Activated T-helper 1 cell treated with anti-CD3 and anti-CD28 coated beads, Interleukin-2, amount 50 U/mL, for 16 hours (primary cell): ENCODE data around the gene SPATA20.

Experiments
- DNase-seq, 2 donors: peaks; one replicate each; pipeline ENCODE4 v3.0.0-alpha.2; 2020; ENCODE audit warnings: low read depth in 1 of 2, low spot score in 1 of 2

Gene SPATA20

DNA sequence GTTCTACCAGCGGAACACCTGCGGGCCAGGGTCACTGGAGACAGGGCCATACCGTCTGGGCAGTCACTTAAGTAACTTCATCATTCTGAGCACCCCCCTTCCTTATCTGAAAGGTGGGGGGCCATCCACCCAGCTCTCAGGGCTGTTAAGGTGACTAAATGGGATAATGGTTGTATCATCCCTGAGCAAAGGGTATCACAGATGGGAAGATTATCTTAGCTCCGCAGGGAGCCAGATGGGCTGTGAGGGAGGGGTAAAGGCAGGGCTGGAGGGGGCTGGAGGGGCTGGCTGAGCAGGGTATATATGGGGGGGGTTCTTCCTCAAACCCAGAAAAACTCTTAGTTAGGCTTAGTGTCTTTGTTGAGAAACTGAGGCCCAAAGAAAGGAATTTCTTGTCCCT is 10.7 kb downstream of the SPATA20 start:
- no peak for DNase-seq

DNA sequence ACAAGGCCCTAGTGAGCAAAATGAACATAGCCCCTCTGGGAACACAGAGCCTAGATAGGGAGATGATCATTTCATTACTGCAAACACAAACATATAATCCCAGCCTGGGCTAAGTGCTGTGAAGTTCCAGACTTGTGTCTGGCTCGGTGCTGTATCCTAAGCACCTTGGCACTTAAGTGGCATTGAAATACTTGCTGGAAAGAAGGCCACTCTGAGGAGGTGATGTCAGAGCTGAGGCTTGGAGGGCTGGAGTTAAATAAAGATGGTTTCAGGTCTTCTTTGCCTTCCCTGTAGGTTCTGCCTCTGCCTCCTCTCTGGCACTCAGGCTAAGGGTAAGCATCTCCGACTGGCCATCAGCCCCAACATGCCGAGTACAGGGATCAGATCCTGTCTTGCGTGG is 11.1 kb downstream of the SPATA20 start:
- no peak for DNase-seq

DNA sequence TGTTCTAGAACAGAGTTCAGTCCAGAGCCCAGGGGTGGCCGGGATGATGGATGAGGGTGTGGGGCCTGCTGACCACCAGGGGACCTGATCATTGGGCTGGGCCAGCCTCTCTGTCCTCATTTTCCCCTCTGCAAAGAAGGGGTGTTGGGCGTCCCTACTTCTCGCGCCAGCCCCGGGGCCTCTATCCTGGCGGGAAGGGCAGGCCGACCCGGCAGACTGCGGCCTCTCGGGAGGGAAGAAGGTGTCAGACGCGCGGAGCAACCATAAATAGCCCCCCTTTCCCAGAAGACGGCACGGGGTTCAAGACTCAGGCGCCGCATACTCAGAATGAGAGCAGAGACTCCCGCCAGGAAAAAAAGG is 11.6 kb downstream of the SPATA20 start:
- no peak for DNase-seq

DNA sequence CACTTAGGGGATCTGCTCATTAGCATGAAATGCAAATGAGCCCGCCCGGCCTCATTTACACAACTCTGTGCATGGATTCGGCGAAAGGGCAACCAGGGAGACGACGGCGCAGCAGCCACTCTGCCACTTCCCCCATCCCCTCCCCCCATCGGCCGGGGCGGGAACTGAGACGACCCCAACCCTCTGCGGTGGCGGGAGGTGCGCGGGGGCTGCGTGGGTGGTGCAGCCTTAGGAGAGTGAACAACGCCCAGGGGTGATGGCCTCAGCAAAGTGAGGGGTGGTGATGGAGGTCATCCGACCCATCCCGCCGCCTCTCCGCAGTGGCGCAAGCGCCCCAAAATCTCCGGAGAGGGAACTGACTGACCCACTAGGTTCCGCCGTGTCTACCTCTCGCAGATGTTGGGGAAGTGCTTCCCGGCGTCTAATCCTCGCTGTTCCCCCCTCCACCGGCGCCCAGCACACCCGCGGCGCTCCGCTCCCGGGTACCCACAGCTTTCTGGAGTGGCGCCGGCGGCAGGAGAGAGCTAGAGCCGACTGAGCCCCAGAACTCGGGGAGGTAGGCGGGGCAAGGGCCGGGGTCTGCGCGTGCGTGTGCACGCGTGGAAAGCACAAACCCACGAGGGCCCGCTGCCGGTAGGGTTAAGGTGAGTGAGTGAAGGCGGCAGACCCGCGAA is 12.1 kb downstream of the SPATA20 start:
- no peak for DNase-seq

DNA sequence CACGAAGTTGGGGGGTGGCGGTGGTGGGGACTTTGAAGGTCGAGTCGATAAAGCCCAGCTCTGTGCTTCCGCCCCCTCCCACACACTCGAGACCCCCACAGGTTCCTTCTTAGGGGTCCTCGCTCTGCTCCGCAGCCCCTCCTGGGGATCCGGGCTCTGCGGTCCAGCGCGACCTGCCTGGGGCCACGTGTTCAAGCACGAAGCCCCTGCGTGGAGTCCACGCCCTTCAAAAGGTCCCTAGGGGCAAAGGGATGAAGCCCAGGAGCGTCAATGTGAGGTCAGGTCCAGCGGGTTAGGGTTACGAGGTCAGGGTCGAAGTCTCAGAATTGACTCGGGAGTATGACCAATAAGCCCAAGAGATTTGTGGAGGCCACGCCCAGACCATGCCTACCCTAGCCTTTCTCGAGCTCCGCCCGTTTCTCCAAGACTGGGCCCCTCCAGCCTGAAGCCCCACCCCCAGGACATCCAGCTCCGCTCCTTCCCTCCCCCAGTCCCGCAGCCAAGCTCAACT is 12.8 kb downstream of the SPATA20 start:
- no peak for DNase-seq

DNA sequence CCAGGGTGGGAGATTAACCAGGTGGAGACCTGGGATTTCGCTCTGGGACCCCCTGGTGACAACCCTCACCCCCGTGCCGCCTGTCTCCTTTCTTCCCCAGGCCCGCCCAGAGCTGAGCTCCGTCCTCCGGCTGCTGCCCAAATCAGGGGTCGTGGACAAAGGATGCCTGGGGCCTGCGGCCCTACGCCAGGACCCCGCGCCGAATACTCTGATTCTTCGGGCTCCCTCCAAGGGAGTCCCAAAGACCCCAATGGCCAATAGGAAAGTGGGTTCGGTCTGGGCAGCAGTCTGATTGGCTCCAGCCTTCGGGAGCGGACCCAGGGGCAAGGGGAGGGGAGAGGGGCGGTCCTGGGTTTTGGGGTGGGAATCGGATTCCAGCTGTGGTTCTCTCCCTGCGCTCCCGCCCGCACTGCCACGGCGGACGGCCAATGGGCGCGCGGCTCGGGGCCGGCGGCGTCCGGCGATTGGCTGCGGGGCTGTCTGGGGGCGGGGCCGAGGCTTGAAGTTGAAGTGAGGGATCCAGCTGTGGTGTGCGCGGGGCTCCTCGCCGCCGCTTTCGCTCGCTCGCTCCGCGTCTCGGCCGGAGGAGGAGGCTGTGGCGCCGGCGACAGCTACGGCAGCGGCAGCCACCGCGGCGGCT is 13.3 kb downstream of the SPATA20 start, which contains the start of gene CACNA1G:
Gene CACNA1G, plus strand, starts transcription at position 531 of the 640 bp plus-strand sequence. CDS start 745 bp downstream, outside the sequence.
- DNase-seq, result peak; percentile 73 to 78

DNA sequence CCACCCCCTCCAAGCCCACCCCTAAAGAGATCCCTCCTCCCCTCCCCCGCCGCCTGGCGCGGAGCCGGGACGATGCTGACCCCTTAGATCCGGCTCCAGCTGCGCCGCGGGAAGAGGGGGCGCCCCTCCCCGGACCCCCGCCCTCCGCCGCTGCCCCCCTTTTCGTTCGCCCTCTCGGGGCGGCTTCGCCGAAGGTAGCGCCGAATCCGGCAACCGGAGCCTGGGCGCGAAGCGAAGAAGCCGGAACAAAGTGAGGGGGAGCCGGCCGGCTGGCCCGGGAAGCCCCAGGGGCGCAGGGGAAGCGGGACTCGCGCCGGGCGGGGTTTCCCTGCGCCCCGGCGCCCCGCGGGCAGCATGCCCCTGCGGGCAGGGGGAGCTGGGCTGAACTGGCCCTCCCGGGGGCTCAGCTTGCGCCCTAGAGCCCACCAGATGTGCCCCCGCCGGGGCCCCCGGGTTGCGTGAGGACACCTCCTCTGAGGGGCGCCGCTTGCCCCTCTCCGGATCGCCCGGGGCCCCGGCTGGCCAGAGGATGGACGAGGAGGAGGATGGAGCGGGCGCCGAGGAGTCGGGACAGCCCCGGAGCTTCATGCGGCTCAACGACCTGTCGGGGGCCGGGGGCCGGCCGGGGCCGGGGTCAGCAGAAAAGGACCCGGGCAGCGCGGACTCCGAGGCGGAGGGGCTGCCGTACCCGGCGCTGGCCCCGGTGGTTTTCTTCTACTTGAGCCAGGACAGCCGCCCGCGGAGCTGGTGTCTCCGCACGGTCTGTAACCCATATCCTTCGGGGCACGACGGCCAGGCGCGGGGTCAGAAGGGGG is 14.2 kb downstream of the SPATA20 start:
- no peak for DNase-seq

DNA sequence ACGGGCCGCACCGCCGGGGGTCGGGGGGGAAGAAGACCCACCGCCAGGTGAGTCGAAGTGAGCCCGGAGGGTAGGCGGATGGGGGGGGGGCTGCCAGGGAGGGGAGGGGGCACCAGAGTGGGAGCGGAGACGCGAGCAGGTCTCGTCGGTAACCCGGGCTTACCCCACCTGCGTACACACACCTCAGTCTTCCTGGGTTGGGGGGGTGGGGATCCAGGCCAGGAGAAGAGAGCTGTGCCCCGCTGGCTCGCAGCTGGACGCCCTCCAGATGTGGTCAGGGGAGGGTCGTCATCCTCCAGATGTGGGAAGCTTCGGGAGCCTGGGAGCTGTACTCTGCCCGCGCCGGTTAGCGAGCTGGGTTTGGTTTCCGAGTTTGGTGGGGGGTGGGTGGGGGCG is 14.8 kb downstream of the SPATA20 start:
- no peak for DNase-seq

DNA sequence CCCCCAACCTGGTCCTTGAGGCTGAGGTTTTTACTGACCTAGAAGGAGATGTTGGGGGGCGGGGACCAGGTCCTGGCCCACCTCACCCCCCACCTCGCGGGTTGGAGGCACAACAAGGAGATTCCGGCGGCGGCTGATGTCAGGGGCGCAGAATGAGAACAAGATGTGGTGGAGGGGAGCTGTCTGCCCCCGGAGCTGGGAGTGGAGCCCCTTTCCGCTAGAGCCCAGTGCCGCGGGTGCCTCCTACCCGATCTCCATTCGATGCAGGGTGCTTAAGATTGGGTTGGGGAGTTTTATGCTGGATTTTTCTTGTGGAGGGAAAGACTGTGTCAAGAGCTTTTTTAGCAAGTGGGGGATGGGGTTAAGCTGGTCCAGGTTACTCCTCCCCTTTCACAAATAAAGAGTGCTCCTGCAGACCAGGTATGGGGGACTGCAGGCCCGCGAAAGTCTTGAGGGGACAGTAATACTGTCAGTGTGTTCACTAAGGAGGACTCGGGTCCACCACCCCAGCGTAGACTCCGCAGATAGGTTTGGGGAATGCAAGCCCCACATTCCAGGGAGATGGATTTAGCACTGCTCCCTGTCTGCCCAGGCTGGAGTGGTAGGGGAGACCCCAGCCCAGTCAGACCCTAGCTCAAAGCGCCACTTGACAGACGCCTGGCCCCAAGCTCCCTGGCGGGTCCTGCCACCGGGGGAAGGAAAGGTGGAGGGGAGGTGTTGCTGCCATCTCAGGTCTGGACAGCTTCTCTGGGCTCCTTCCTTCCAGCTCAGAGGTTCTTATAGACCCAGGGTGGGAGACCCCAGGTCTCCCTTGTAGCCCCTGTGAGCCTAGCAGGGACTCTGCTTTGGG is 15.5 kb downstream of the SPATA20 start:
- DNase-seq, result no peak

DNA sequence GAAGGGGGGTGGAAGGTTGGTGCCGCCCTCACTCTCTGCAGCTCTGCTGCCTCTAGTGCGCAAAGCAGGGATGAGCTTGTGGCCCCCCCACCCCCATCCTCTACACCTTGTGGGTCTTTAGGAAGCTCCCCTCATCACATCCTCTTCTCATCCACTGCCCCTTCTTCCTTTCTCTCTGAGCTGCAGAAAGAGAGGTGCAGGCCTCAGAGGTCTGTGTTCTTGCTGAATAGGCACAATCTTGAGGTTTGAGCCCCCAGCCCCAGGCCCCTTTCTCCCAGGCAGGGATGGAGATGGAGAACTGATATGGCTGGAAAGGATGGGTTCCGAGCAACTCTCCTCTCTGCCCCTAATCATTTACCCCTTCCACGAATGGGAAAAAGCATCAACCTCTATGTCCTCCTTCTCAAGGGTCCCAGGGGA is 16.1 kb downstream of the SPATA20 start:
- DNase-seq, result no peak

DNA sequence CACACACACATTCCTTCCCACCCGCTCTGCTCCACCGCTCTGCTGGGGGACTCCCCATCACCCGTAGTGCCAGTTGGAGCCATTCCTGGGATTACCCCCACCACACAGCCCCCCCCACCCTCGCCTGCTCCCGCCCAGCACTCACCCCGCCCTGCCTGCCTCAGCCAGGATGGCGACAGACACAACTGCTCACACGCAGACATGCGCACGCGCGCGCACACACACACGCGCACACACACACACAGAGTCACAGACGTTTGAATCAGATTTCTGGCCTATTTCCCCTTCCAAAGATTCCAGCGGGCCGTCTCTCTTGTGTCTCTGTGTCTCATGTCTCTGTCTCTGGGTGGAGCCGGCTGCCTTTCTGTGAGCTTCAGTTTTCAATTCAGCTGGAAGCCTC is 17.9 kb downstream of the SPATA20 start:
- no peak for DNase-seq

DNA sequence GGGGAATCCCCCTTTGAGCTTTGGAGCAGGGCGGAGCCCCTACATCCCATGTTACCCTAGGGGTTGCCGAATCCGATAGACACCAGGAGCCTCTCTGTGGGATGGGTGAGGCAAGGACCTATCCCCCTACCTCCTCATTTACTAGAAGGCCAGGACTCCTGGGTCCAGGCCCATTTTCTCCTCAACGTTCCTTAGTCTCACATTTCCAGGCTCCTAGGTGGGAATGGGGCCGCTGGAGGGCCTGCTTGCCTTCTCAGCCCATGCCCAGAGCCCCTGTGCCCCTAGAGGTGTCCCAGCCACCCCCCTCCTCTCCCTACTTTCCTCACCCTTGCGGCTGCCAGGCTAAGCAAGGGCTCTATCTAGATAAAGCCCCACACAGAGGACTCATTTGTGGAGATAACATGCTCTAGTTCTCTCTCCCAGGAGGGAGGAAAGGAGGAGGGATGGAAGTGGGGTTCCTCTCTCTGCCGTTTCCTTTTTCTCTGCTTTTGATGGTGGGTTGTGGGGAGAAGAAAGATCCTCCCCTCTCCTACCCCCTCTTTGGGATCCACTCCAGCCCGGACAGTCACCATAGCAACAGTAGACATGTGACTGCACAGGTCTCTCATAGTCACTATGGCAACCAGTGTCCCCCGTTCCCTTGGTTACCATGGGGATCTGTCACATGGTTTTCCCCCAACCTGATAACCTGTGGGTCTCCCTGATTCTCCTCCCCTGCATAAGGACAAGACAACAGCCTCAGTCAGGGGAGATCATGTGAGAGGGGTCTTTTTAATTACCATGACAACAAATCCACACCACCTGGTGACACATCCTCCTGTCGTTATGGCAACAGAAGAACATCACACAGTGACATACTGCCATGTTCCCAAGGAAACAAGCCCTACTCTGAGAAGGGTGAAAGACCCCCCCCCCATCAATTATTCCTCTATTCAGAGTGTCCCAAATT is 18.7 kb downstream of the SPATA20 start:
- no peak for DNase-seq

DNA sequence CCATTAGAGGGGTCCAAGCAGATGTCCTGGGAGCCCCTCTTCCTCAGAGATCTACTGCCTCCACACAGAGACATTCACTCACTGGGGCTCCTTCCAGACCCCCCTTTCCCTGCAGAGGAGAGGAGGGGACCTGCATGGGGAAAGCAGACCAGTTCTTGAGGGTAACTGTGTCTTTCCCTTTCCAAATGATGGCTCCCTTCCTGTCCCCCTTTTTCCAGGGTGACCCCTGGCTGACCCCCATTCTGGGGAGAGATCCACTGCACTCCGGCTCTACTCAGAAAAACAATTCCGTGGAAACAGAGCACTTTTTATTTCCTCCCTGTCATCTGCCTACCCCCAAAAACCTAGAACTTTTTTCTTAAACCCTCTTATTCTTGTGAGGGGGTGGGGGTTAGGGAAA is 19.9 kb downstream of the SPATA20 start:
- no peak for DNase-seq

DNA sequence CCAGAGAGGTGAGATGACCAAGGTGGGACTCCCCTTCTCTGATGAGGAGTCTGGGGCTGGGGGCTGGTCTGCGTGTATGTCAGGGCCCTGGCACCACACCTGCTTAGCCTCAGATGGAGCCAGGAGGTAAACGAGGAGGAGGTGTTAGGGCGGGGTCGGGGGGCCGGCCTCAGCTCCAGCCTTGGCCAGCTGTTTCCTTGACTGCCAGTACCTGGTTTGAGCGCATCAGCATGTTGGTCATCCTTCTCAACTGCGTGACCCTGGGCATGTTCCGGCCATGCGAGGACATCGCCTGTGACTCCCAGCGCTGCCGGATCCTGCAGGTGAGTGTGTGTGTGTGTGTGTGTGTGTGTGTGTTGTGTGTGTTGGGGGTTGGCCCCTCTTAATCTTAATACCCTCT is 21.7 kb downstream of the SPATA20 start:
- DNase-seq, result no peak

DNA sequence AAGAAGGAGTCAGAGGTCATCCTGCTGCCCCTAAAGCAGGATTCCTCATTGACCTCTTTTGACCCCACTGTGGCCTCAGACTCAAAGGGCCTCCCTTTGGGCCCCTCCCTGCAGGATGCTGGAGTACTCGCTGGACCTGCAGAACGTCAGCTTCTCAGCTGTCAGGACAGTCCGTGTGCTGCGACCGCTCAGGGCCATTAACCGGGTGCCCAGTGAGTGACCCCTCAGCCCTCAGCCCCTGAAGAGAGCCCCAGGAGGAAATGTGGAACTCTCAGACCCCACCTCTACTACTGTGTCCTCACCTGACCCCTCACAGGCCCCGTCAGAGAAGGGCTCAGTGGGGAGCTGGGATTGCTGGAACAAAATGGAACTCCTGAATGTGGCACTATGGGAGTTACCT is 22.6 kb downstream of the SPATA20 start:
- DNase-seq, result no peak

DNA sequence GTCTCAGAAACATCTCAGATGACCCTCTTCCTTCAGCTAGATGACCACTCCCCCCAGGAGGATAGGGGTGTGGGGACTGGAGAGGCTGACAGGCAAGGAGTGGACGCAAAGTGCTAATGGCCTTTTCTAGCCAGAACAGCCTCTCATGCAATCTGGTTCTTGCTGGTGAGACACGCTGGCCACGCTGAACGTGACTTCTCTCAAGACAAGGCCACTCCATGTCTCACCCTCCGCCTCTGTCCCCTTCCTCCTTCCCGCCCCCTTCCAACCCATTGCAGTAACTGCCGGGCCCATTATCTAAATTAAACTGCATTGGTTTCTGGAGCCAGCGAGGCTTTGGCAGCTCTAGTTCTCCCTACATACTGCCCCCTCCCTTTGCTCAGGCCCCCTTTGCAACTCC is 23.1 kb downstream of the SPATA20 start:
- DNase-seq, result no peak

DNA sequence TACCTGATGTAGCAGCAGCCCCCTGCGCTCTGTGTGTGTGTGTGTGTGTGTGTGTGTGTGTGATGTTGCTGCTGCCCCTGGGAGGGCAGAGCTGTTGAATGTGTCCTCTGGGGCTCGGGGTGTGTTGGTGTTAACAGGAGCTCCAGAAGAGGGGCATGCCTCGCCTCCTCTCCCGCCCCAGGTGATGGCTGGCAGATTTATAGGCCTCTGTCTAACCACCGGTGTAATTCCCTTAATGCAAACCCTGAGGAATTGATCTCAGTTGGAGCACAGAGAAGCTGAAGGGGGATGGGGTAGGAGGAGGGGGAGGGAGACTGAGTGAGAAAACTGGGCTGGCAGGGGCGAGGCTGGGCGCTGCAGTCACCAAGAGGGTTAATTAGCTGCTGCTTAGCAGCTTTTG is 23.6 kb downstream of the SPATA20 start:
- no peak for DNase-seq

DNA sequence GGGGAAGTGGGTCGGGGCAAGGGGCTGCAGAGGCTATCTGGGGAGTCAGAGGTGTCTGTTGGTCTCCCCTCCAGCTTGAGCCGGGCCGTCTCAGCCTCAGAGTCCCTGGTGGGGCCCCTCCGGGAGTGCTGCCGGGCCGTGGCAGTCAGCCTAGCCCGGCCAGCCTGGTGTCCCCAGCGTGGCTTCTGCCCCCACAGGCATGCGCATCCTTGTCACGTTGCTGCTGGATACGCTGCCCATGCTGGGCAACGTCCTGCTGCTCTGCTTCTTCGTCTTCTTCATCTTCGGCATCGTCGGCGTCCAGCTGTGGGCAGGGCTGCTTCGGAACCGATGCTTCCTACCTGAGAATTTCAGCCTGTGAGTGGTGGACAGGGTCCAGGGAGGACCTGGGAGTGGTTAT is 24.7 kb downstream of the SPATA20 start:
- no peak for DNase-seq

DNA sequence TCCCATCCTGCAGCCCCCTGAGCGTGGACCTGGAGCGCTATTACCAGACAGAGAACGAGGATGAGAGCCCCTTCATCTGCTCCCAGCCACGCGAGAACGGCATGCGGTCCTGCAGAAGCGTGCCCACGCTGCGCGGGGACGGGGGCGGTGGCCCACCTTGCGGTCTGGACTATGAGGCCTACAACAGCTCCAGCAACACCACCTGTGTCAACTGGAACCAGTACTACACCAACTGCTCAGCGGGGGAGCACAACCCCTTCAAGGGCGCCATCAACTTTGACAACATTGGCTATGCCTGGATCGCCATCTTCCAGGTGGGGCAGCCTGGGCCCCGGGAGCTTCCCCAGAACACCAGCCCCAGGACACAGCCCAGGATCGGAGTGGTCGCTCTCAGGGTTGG is 25.6 kb downstream of the SPATA20 start:
- DNase-seq, result no peak
